ENCODE results near the gene GRAPL. TPM values are rescaled to one million over a fixed set of nuclear protein-coding genes. Genes with fewer than 3 reads are reported as not detected.
A peak's percentile ranks its signal among the peaks of the same experiment; 100 is the strongest.
"Not testable (repeated sequence)": the region's sequence is repeated elsewhere in the genome, so short reads cannot be mapped to it uniquely, and the experiment has no call there.

The GRAPL gene
- total RNA-seq, 2 donors from 2014 or later = 1.0 to 2.8 TPM

GRCh38 chr17:19133793-19134192 lies 6.4 kb downstream of the GRAPL start:
- ATAC-seq; intact Hi-C loops (cut with DNase I); DNase-seq: not testable (repeated sequence)

GRCh38 chr17:19135391-19135790 lies 8.0 kb downstream of the GRAPL start:
- DNase-seq; intact Hi-C loops (cut with DNase I): not testable (repeated sequence)
- peak in 1 of 2 donors; percentile 1 for ATAC-seq

GRCh38 chr17:19136138-19136537 lies 8.7 kb downstream of the GRAPL start:
- ATAC-seq = peak; percentile 79 to 87
- DNase-seq; intact Hi-C loops (cut with DNase I): not testable (repeated sequence)

- DNase-seq; intact Hi-C loops (cut with DNase I); ATAC-seq: not testable (repeated sequence)
These were observed 9.2 kb downstream of the GRAPL start for GRCh38 chr17:19136605-19137004.

GRCh38 chr17:19137959-19138358 lies 10.6 kb downstream of the GRAPL start:
- DNase-seq; ATAC-seq; intact Hi-C loops (cut with DNase I): not testable (repeated sequence)

- intact Hi-C loops (cut with DNase I) = not testable (repeated sequence)
- ATAC-seq = peak; percentile 85 to 86
These were observed 14.2 kb downstream of the GRAPL start for GRCh38 chr17:19141366-19142155.

GRCh38 chr17:19142419-19142818 lies 15.0 kb downstream of the GRAPL start:
- intact Hi-C loops (cut with DNase I) = not testable (repeated sequence)
- ATAC-seq (peak; percentile 40 to 85), DNase-seq (peak; percentile 62)

More at GRCh38 chr17:19141366-19142155, 14.2 kb downstream of the GRAPL start:
- DNase-seq = peak; percentile 12

GRCh38 chr17:19143097-19143777 lies 15.8 kb downstream of the GRAPL start:
- DNase-seq; intact Hi-C loops (cut with DNase I): not testable (repeated sequence)
- ATAC-seq = peak in 1 of 2 donors; percentile 38

GRCh38 chr17:19144373-19144772 lies 17.0 kb downstream of the GRAPL start:
- DNase-seq; intact Hi-C loops (cut with DNase I): not testable (repeated sequence)
- peak; percentile 13 to 27 for ATAC-seq

GRCh38 chr17:19145471-19145870 lies 18.1 kb downstream of the GRAPL start:
- DNase-seq; intact Hi-C loops (cut with DNase I); ATAC-seq: not testable (repeated sequence)

GRCh38 chr17:19150678-19151615 lies 23.6 kb downstream of the GRAPL start:
- ATAC-seq; DNase-seq; intact Hi-C loops (cut with DNase I): not testable (repeated sequence)

GRCh38 chr17:19157628-19158027 lies 30.2 kb downstream of the GRAPL start:
- intact Hi-C loops (cut with DNase I); ATAC-seq; DNase-seq: not testable (repeated sequence)

GRCh38 chr17:19158478-19158877 lies 31.1 kb downstream of the GRAPL start:
- intact Hi-C loops (cut with DNase I); DNase-seq: not testable (repeated sequence)
- ATAC-seq = peak; percentile 27 to 68

GRCh38 chr17:19158938-19159337 lies 31.5 kb downstream of the GRAPL start:
- ATAC-seq; intact Hi-C loops (cut with DNase I): not testable (repeated sequence)

GRCh38 chr17:19161308-19162107 lies 34.1 kb downstream of the GRAPL start:
- ATAC-seq; DNase-seq; intact Hi-C loops (cut with DNase I): not testable (repeated sequence)

More at GRCh38 chr17:19158938-19159337, 31.5 kb downstream of the GRAPL start:
- not testable (repeated sequence) for DNase-seq

- intact Hi-C loops (cut with DNase I); DNase-seq: not testable (repeated sequence)
- peak; percentile 92 to 93 for ATAC-seq
These were observed 35.2 kb downstream of the GRAPL start for GRCh38 chr17:19162384-19163216.

GRCh38 chr17:19174422-19174821 lies 47.0 kb downstream of the GRAPL start:
- ATAC-seq = peak; percentile 33 to 42
- intact Hi-C loops (cut with DNase I); DNase-seq: not testable (repeated sequence)

All from left cardiac atrium (tissue), 4 donors.